Endothelial cell of umbilical vein (primary cell): ENCODE data around the gene KRT1.

ENCODE experiments used
- CTCF ChIP-seq, 2 donors: IDR thresholded peaks; 1 replicate in 1 of 2; 2 replicates in 1 of 2; pipeline ENCODE4 v1.5.1; 2011; ENCODE audit warnings: low read length in 2 of 2, mild to moderate bottlenecking in 2 of 2, moderate library complexity in 2 of 2, control low read depth in 1 of 2, inconsistent platforms in 1 of 2, low read depth in 1 of 2; ENCODE audit not compliant: insufficient read depth in 1 of 2; ENCODE audit errors: extremely low read depth in 1 of 2
- JUN ChIP-seq: IDR thresholded peaks from 2 replicates; pipeline ENCODE4 v1.6.1; 2011; ENCODE audit warnings: borderline replicate concordance, low read depth; ENCODE audit not compliant: insufficient read length, insufficient read depth
- POLR2A ChIP-seq: IDR thresholded peaks from 2 replicates; pipeline ENCODE4 v1.6.1; 2012; ENCODE audit warnings: low read depth, mild to moderate bottlenecking, control low read depth, low read length
- POLR2AphosphoS5 ChIP-seq: IDR thresholded peaks from 2 replicates; pipeline ENCODE4 v1.6.1; 2012; ENCODE audit warnings: low read depth, mild to moderate bottlenecking, control low read depth, low read length, moderate library complexity; ENCODE audit not compliant: insufficient read depth

GRCh38 chr12:52631264-52631663, 48.9 kb downstream of the KRT1 start:
- TF ChIP-seq CTCF (IDR thresholded peaks at IDR 0.05; ENCODE audit: extremely low read depth in 1 of 2, insufficient read depth in 1 of 2, low read depth in 1 of 2, low read length in 2 of 2) (no peak), POLR2AphosphoS5 (no peak), JUN (no peak), POLR2A (no peak)
